Effector memory CD4-positive, alpha-beta T cell (primary cell): Measurements from ENCODE around the gene CDH23.
A peak's percentile ranks its signal among the peaks of the same experiment; 100 is the strongest.

Source experiments
- DNase-seq, 3 donors: peaks; one replicate each; pipeline ENCODE4 v3.0.0-alpha.2; 2020
- H3K27ac ChIP-seq: 2 replicates; pipeline ENCODE4 v1.7.0; 2013; ENCODE audit warnings: mild to moderate bottlenecking, low read length, moderate library complexity; ENCODE audit not compliant: insufficient read depth, poor library complexity, severe bottlenecking
- H3K27me3 ChIP-seq: replicated peaks from 2 replicates; pipeline ENCODE4 v1.7.0; 2013; ENCODE audit warnings: mild to moderate bottlenecking, low read length; ENCODE audit not compliant: insufficient read depth, control insufficient read depth, poor library complexity, severe bottlenecking
- H3K36me3 ChIP-seq: 2 replicates; pipeline ENCODE4 v1.7.0; 2013; ENCODE audit warnings: mild to moderate bottlenecking, low read length, moderate library complexity; ENCODE audit not compliant: control insufficient read depth, insufficient read depth
- H3K4me1 ChIP-seq: 2 replicates; pipeline ENCODE4 v1.7.0; 2013; ENCODE audit warnings: low read length, mild to moderate bottlenecking; ENCODE audit not compliant: control insufficient read depth, insufficient read depth, poor library complexity, severe bottlenecking
- H3K4me3 ChIP-seq: 2 replicates; pipeline ENCODE4 v1.7.0; 2013; ENCODE audit warnings: low read length, low read depth, mild to moderate bottlenecking; ENCODE audit not compliant: insufficient read depth, poor library complexity, severe bottlenecking
- H3K9me3 ChIP-seq: 2 replicates; pipeline ENCODE4 v1.7.0; 2013; ENCODE audit warnings: mild to moderate bottlenecking, low read length, moderate library complexity; ENCODE audit not compliant: control insufficient read depth

Gene CDH23

DNA sequence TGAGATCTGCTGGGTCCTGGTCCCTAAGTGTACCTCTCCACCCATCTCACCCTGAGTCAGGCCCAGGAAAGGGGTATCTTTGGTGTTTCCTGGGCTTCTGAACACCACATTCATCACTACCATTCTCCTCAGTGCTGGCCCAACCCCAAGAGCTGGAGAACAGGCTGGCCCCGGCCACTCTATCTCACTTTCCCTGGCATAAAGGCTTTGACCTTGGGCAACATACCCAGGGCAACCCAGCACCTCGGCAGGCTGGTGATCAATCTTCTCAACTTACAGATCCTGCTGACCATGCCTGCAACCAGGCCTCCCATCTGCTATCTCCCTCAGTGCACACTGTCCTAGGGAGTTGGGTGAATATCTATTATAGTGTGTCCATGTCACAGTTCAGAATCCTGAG, 374.5 kb downstream of the CDH23 start:
- Histone ChIP-seq H3K27ac (peak overlapping the region; percentile 88), H3K4me1 (peaks cover 58% of the 10 kb centered on the region), H3K4me3 (peak overlapping the region; percentile 97), H3K9me3 (no peaks in the 10 kb centered on the region), H3K27me3 (no peaks in the 10 kb centered on the region), H3K36me3 (peaks cover 16% of the 10 kb centered on the region)
- DNase-seq, result no peak

DNA sequence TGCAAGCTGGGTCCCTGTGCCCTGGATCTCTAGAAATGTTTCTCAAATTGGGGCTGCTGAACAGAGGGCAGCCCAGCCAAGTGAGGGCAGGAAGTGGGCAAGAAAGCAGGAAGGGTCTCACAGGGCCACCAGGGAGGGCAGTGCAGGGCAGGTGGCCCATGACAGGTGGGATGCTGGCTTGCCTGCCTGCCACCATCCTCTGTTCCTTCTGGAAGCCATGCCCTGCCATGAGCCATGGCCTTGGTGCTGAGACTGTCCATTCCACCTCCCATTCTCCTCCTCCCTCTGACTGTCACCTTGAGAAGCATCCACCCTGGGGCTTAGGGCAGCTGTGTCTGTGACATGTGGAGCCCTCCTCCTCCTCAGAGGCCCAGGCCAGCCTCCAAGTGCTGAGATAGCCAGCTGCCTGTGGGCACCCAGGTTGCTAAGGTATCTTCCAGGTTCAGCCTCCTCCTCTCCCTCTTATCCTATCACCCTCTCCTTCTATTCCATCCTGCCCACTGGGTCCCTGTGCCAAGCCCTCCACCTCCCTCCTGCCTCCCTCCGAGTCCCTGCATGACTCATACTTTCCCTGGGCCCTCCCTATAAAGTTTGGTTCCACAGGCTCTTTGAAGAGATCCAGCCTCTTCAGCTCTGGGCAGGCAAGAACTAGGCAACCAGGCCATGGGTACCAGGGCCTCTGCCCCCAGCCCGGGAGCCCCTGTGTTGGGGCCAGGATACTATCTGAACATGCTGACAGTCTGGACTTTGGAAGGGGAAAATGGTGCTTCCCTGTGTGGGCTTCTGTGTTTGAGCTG, 375.3 kb downstream of the CDH23 start:
- Histone ChIP-seq H3K27me3 (no peaks in the 10 kb centered on the region), H3K36me3 (peaks cover 11% of the 10 kb centered on the region), H3K4me1 (peaks cover 50% of the 10 kb centered on the region), H3K9me3 (no peaks in the 10 kb centered on the region), H3K4me3 (peak overlapping the region; percentile 97), H3K27ac (peak overlapping the region; percentile 88)
- DNase-seq, result peak in 2 of 3 donors; percentile 35 to 45

DNA sequence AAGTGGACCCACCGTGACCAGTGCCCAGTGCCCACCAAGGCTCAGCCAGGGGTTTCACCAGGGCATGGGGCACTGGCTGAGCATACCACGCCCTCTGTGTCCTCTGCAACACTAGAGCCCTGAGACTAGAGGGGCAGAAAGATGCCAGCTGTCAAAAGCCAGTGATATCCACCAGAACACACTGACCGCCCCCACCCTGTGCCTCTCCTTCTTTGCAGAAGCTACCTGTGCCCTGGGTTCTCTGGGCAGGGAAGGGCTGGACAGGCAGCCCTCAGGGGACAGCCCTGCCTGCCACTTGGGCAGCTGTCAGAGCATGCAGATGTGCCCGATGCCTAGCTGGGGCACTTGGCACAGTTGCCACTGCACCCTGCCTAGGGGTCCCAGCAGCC, 376.1 kb downstream of the CDH23 start:
- H3K4me3 ChIP-seq, result peak overlapping the region; percentile 97
- no peaks in the 10 kb centered on the region for H3K9me3 ChIP-seq
- peaks cover 4% of the 10 kb centered on the region for H3K36me3 ChIP-seq
- H3K4me1 ChIP-seq, result peaks cover 42% of the 10 kb centered on the region
- no peak for DNase-seq
- peak overlapping the region; percentile 88 for H3K27ac ChIP-seq
- no peaks in the 10 kb centered on the region for H3K27me3 ChIP-seq

DNA sequence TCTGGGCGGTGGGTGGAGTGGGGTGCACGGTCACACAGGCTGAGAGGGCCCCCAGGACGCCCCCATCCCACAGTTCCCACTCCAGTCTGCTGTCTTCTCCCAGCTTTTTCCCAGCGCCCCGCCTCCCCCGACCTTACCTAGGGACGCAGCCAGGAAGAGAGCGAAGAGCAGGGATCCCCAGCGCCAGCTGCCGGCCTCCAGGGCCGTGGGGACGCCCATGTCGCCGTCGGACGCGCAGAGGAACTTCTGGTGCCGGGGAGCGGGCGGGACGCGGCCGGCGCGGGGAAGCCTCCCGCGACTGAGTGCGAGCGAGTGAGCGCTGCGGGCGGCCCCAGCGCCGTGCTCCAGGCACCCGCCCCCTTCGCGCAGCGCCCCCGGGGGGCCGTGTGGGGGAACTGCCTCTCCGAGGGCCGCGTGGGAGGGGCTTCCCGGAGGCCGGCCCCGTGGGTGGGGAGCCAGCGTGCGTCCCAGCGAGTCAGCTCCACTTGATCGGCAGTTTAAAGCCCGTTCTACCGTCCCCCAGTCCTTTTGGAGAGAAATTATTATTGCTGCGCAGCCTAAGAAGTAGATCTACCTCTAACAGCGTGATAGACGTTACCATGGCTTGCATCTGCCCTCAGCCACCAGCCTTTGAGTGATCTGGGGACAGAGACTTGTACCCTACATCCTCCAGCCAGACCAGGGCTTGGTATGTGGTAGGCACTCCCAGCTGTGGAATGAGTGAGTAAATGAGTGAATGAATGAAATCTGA, 376.7 kb downstream of the CDH23 start, which contains the start of gene VSIR:
Gene VSIR, minus strand, starts transcription at position 300 of the 751 bp plus-strand sequence. Its CDS starts 81 bp downstream, at position 219.
- peaks cover 36% of the 10 kb centered on the region for H3K4me1 ChIP-seq
- H3K36me3 ChIP-seq, result peaks cover 3% of the 10 kb centered on the region
- no peaks in the 10 kb centered on the region for H3K9me3 ChIP-seq
- H3K27me3 ChIP-seq, result no peaks in the 10 kb centered on the region
- peak; percentile 87 to 92 (median 88) for DNase-seq
- H3K4me3 ChIP-seq, result peak within 1 kb of the TSS; percentile 97
- peak within 1 kb of the TSS; percentile 88 for H3K27ac ChIP-seq

DNA sequence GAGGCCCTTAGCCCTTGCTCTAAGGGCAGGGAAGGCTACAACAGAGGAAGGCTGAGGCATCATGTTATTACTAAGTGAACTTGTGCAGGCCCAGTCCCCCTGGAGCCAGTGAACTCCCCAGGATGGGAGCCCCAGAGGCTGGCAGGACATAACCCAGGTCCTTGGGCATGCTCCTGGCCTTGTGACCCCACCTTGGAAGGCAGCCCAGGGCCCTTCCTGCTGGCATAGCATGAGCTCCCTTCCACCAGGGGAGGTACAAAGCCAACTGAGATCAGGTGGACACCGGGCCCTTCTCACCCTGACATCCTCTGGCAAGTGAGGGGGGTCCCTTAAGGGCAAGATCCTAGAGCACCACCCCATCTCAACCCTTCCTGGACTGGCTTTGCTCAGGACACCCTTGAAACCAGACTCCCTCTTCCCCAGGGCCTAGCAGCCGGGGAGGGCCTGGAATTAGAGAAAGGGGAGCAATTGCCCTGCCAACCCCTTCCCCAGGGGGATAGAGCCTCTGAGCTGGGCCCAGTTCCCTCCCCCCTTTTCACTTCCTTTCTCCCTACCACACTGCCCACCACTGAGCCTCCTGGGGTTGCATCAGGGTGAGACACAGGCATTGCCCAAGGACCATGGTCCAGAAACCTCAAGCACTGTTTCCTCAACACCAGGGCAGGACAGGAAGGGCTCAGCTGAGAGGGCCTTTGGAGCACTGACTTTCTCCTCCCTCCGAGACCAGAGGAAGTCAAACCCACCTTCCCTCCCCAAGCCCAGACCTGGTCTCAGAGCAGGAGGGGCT, 378.4 kb downstream of the CDH23 start:
- peaks cover 26% of the 10 kb centered on the region for H3K4me1 ChIP-seq
- DNase-seq, result no peak
- H3K27me3 ChIP-seq, result no peaks in the 10 kb centered on the region
- peaks cover 3% of the 10 kb centered on the region for H3K36me3 ChIP-seq
- H3K4me3 ChIP-seq, result no peak overlapping the region
- no peaks in the 10 kb centered on the region for H3K9me3 ChIP-seq
- no peak overlapping the region for H3K27ac ChIP-seq

DNA sequence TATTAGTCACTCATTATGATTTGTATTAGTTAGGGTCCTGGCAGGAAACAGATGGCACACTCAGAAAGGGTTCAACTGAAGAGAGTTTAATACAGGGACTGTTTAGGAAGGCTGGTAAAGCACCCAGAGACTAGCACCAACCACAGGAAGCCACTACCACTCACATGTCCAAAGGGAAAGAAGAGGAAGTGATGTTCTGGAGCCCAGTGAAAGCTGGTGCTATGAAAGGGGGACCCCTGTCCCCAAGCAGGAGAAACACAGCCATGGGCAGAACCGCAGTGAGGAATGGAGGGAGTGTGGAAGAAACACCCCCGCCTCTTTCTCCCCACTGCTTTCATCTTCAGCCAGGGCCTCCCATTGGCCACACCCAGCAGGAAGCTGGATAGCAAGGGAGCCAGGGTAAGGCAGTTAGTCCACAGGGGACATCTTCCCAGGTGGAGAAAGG, 379.8 kb downstream of the CDH23 start:
- Histone ChIP-seq H3K9me3 (no peaks in the 10 kb centered on the region), H3K27ac (no peak overlapping the region), H3K4me1 (peaks cover 16% of the 10 kb centered on the region), H3K36me3 (no peaks in the 10 kb centered on the region), H3K27me3 (no peaks in the 10 kb centered on the region), H3K4me3 (no peak overlapping the region)
- no peak for DNase-seq

DNA sequence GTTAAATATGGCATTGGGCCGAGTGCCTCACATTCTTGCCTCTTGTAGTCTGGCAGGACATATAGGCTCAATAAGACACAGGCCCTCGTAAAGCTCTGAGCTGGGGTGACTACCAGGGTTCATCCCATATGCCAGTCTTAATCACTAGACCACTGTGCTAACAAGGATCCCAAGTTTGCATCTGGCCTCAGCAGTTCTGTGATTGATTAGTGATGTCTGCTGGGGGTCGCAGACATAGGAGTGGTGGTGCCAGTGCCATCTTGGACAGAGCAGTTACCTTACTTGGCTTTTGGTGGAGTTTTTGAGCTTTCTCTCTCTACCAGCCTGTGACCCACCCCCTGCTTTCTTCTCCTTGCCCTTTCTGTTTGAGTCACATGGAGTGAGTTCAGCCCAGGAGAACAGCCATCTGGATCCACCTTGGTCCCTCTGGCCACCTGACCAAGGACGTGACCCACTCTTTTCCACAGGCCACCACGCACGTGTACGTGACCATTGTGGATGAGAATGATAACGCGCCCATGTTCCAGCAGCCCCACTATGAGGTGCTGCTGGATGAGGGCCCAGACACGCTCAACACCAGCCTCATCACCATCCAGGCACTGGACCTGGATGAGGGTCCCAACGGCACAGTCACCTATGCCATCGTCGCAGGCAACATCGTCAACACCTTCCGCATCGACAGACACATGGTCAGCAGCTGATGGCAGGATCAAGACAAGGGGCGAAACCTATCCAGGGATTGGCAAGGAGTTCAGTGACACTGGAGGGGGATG, 380.7 kb downstream of the CDH23 start:
- no peaks in the 10 kb centered on the region for H3K36me3 ChIP-seq
- H3K27ac ChIP-seq, result no peak overlapping the region
- H3K9me3 ChIP-seq, result no peaks in the 10 kb centered on the region
- no peak for DNase-seq
- no peak overlapping the region for H3K4me3 ChIP-seq
- peaks cover 16% of the 10 kb centered on the region for H3K4me1 ChIP-seq
- no peaks in the 10 kb centered on the region for H3K27me3 ChIP-seq

DNA sequence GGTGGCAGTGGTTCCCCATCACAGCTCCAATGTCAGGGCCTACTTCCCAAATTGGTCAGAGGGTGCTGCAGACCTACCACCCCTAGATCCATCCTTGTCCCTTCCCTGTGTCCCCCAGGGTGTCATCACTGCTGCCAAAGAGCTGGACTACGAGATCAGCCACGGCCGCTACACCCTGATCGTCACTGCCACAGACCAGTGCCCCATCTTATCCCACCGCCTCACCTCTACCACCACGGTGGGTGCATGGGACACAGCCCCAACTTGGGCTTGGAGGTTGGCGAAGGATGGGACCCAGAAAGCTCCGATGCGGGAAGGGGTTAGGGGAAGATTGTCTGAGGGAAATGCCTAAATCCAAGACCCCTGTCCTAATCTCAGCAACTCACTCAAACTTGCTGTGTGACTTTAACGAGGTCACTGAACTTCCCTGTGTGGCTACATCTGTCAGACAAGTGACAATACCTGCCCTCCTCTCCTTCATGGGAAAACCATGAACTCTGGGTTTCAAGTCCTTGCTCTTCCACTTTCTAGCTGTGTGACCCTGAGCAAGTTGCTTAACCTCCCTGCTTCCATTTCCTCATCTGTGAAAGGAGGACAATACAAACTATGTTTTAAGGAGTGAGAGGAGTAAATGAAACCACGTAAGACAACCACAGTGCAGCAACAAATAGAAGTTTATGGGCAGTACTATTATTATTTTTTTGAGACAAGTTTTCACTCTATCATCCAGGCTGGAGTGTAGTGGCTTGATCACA, 381.5 kb downstream of the CDH23 start:
- H3K36me3 ChIP-seq, result no peaks in the 10 kb centered on the region
- no peaks in the 10 kb centered on the region for H3K9me3 ChIP-seq
- H3K27ac ChIP-seq, result no peak overlapping the region
- H3K27me3 ChIP-seq, result no peaks in the 10 kb centered on the region
- H3K4me1 ChIP-seq, result peaks cover 16% of the 10 kb centered on the region
- DNase-seq, result no peak
- H3K4me3 ChIP-seq, result no peak overlapping the region

DNA sequence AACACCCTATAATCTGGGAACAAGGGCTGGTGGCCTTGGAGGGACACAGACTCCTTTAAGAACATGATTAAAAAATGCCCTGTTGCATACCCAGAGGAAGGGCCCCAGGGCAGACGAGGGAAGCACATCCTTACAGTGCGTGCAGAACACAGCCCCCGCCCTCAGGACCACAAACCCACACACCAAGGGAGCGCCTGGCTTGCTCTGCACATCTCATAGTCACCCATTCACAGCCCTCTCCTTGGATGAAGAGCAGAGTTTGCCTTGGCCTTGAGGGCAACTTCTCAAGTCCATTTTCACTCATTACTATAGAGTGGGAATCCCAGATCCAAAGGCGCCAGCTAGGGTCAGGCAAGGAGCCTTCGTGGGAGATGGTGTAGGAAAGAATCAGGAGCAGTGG, 382.9 kb downstream of the CDH23 start:
- Histone ChIP-seq H3K9me3 (no peaks in the 10 kb centered on the region), H3K27me3 (no peaks in the 10 kb centered on the region), H3K27ac (no peak overlapping the region), H3K4me3 (no peak overlapping the region), H3K36me3 (no peaks in the 10 kb centered on the region), H3K4me1 (peaks cover 6% of the 10 kb centered on the region)
- DNase-seq, result no peak
